ENCODE measurements around the gene NWD2. TPM values are rescaled to one million over a fixed set of nuclear protein-coding genes. Genes with fewer than 3 reads are reported as not detected.

The NWD2 gene
- polyA plus RNA-seq, 2 of the 4 experiments (the other 2 are of a cell fraction): not detected

- TF ChIP-seq HES2 (IDR thresholded peaks at IDR 0.05) (no peak), ZSCAN20 (CRISPR knock-in tag; IDR thresholded peaks at IDR 0.05) (no peak), CEBPB (IDR thresholded peaks at IDR 0.05) (no peak)
- TF ChIP-seq, protein P1, sequence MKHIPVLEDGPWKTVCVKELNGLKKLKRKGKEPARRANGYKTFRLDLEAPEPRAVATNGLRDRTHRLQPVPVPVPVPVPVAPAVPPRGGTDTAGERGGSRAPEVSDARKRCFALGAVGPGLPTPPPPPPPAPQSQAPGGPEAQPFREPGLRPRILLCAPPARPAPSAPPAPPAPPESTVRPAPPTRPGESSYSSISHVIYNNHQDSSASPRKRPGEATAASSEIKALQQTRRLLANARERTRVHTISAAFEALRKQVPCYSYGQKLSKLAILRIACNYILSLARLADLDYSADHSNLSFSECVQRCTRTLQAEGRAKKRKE (CRISPR knock-in tag; IDR thresholded peaks at IDR 0.05; ENCODE audit: low read depth): no peak
Observed at GRCh38 chr4:37447886-37448285, 203.3 kb downstream of the NWD2 start (continued).

DNA sequence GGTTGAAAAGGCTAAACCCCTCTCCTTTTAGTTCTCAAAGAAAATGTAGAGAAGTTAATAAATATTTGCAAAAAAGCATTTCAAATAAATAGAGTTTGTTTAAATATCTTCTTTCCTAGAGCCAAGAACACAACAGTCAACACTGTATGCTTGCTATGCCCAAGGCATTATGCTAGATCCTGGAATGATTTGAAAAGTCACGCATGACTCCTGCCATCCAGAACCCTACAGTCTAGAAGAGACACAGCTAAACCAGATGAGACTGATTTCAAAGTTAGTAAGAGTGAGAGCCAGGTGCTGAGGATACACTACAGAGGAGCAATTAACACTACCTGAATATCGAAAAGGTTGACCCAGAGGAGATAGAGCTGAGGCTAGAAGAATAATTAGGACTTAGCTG lies 205.8 kb downstream of the NWD2 start:
- FAIRE-seq (no peak), ATAC-seq (no peak), DNase-seq (ENCODE audit: low read depth in 1 of 2, low spot score in 1 of 2) (no peak)
- Histone ChIP-seq H3K27ac (no peak overlapping the region), H3K9me3 (no peaks in the 10 kb centered on the region), H3K4me2 (no peak overlapping the region), H3K4me1 (peaks cover 9% of the 10 kb centered on the region; the same call in 1 of the 3 replicates), H3K4me3 (no peak overlapping the region)
- POLR2A ChIA-PET: no interaction called here
- WGBS (ENCODE audit: missing lambda C conversion rate): 44% methylated on average over 2 of the region's 2 CpGs
- no peak for TF ChIP-seq FOSL2 (IDR thresholded peaks at IDR 0.05)
- no peak for TF ChIP-seq FOSL2 (CRISPR knock-in tag; IDR thresholded peaks at IDR 0.05)
- no peak for TF ChIP-seq EHMT2 (IDR thresholded peaks at IDR 0.05; ENCODE audit: low read depth)
- TF ChIP-seq HEYL (CRISPR knock-in tag; IDR thresholded peaks at IDR 0.05): no peak
- no peak for TF ChIP-seq CEBPB (IDR thresholded peaks at IDR 0.05)
- TF ChIP-seq TFCP2L1 (CRISPR knock-in tag; IDR thresholded peaks at IDR 0.05): no peak
- CTCF ChIA-PET: interaction anchor here (0.6 to 2.3 kb wide), 2 partner anchors 352 to 491 kb away, joined by 3 to 9 read pairs; no protein-coding TSS in a partner anchor

DNA sequence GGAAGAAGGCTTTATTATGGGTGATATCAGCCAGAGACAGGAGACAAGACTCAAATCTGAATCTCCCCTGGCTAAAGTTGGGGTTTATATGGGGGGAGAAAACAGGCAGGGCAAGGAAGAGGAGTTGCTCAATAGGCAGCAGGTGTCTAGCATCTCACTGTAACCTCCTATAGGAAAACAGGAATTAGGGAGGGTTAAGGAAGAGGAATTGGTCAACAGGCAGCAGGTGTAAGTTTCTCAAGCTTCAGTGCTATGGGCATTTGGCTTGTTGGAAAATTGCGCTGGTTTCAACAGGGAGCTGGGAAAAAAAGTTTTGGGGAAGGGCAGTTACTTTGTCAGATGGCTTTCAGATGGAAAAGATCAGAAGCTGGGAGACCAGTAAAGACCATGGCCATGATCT lies 206.4 kb downstream of the NWD2 start:
- FAIRE-seq: no peak
- Histone ChIP-seq H3K4me1 (peaks cover 9% of the 10 kb centered on the region; the same call in 1 of the 3 replicates), H3K9me3 (no peaks in the 10 kb centered on the region), H3K27ac (no peak overlapping the region), H3K4me3 (no peak overlapping the region), H3K4me2 (no peak overlapping the region)
- ATAC-seq: no peak
- WGBS (ENCODE audit: missing lambda C conversion rate): 42% methylated on average over 1 of the region's 1 CpG
- ChIA-PET POLR2A (no interaction called here), CTCF (interaction anchor here (0.6 to 2.3 kb wide), 2 partner anchors 351 to 491 kb away, joined by 3 to 9 read pairs; no protein-coding TSS in a partner anchor)
- DNase-seq (ENCODE audit: low read depth in 1 of 2, low spot score in 1 of 2): no peak
- TF ChIP-seq KDM1A (IDR thresholded peaks at IDR 0.05; ENCODE audit: low read depth): no peak
- TF ChIP-seq CEBPB (IDR thresholded peaks at IDR 0.05): no peak
- no peak for TF ChIP-seq EHF (CRISPR knock-in tag; IDR thresholded peaks at IDR 0.05)
- no peak for TF ChIP-seq CHD2 (IDR thresholded peaks at IDR 0.05; ENCODE audit: low read length, partially characterized antibody)
- no peak for TF ChIP-seq CBX8 (IDR thresholded peaks at IDR 0.05)
- TF ChIP-seq PHF8 (IDR thresholded peaks at IDR 0.05; ENCODE audit: borderline replicate concordance, low read depth): no peak
- TF ChIP-seq KDM5A (IDR thresholded peaks at IDR 0.05): no peak
- TF ChIP-seq FOSB (CRISPR knock-in tag; IDR thresholded peaks at IDR 0.05): no peak
- TF ChIP-seq FOXS1 (CRISPR knock-in tag; IDR thresholded peaks at IDR 0.05): no peak
- TF ChIP-seq JUNB (IDR thresholded peaks at IDR 0.05): no peak
- TF ChIP-seq RCOR1 (IDR thresholded peaks at IDR 0.05; ENCODE audit: low read depth, low read length): no peak
- TF ChIP-seq RFX5 (IDR thresholded peaks at IDR 0.05): no peak
- no peak for TF ChIP-seq GATA3 (IDR thresholded peaks at IDR 0.05; ENCODE audit: borderline replicate concordance)
- TF ChIP-seq RAD21 (conservative IDR thresholded peaks at IDR 0.05 in 1 of 2, IDR thresholded peaks at IDR 0.05 in 1 of 2): no peak
- no peak for TF ChIP-seq SMC3 (IDR thresholded peaks at IDR 0.05)
- TF ChIP-seq ESRRA (IDR thresholded peaks at IDR 0.05; ENCODE audit: borderline replicate concordance, low read length): no peak
- TF ChIP-seq MAZ (IDR thresholded peaks at IDR 0.05; ENCODE audit: borderline replicate concordance, low read depth, low read length): no peak
- TF ChIP-seq, protein P2, sequence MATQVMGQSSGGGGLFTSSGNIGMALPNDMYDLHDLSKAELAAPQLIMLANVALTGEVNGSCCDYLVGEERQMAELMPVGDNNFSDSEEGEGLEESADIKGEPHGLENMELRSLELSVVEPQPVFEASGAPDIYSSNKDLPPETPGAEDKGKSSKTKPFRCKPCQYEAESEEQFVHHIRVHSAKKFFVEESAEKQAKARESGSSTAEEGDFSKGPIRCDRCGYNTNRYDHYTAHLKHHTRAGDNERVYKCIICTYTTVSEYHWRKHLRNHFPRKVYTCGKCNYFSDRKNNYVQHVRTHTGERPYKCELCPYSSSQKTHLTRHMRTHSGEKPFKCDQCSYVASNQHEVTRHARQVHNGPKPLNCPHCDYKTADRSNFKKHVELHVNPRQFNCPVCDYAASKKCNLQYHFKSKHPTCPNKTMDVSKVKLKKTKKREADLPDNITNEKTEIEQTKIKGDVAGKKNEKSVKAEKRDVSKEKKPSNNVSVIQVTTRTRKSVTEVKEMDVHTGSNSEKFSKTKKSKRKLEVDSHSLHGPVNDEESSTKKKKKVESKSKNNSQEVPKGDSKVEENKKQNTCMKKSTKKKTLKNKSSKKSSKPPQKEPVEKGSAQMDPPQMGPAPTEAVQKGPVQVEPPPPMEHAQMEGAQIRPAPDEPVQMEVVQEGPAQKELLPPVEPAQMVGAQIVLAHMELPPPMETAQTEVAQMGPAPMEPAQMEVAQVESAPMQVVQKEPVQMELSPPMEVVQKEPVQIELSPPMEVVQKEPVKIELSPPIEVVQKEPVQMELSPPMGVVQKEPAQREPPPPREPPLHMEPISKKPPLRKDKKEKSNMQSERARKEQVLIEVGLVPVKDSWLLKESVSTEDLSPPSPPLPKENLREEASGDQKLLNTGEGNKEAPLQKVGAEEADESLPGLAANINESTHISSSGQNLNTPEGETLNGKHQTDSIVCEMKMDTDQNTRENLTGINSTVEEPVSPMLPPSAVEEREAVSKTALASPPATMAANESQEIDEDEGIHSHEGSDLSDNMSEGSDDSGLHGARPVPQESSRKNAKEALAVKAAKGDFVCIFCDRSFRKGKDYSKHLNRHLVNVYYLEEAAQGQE (IDR thresholded peaks at IDR 0.05): no peak
- TF ChIP-seq NFE2L2 (conservative IDR thresholded peaks at IDR 0.05; ENCODE audit: low read length): no peak
- TF ChIP-seq HEYL (CRISPR knock-in tag; IDR thresholded peaks at IDR 0.05): no peak

All from A549 (cell line).